Choroid plexus epithelial cell (primary cell): ENCODE data around the gene FAM120AOS.

Experiments used
- DNase-seq: peaks from one replicate; pipeline ENCODE4 v3.0.0-alpha.2; 2010; ENCODE audit warnings: low read depth
- H3K4me3 ChIP-seq: 2 replicates; pipeline ENCODE4 v1.5.1; 2011; ENCODE audit warnings: low read depth, mild to moderate bottlenecking, control low read depth, low read length, moderate library complexity
- TF ChIP-seq, protein P1 (sequence below): conservative IDR thresholded peaks from 2 replicates; pipeline ENCODE4 v1.5.1; 2011; ENCODE audit warnings: low read depth, mild to moderate bottlenecking, control low read depth, inconsistent platforms, low read length, moderate library complexity

FAM120AOS gene

GRCh38 chr9:93397661-93398373, 55.6 kb downstream of the FAM120AOS start:
- peak; percentile 60 for DNase-seq

More at GRCh38 chr9:93397661-93398373, 55.6 kb downstream of the FAM120AOS start:
- no peak overlapping the region for H3K4me3 ChIP-seq
- TF ChIP-seq, protein P1, sequence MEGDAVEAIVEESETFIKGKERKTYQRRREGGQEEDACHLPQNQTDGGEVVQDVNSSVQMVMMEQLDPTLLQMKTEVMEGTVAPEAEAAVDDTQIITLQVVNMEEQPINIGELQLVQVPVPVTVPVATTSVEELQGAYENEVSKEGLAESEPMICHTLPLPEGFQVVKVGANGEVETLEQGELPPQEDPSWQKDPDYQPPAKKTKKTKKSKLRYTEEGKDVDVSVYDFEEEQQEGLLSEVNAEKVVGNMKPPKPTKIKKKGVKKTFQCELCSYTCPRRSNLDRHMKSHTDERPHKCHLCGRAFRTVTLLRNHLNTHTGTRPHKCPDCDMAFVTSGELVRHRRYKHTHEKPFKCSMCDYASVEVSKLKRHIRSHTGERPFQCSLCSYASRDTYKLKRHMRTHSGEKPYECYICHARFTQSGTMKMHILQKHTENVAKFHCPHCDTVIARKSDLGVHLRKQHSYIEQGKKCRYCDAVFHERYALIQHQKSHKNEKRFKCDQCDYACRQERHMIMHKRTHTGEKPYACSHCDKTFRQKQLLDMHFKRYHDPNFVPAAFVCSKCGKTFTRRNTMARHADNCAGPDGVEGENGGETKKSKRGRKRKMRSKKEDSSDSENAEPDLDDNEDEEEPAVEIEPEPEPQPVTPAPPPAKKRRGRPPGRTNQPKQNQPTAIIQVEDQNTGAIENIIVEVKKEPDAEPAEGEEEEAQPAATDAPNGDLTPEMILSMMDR, result no peak
